BJ (cell line): ENCODE results near the gene NCS1. TPM values are rescaled to one million over a fixed set of nuclear protein-coding genes. Genes with fewer than 3 reads are reported as not detected.

Experiments
- polyA plus RNA-seq: library from polyadenylated mRNA; depleted of rRNA; stranded (reverse); fragments of >200 nt; gene quantifications from 2 replicates; pipeline ENCODE4 v1.2.3, GENCODE V29; 2011; rRNA removed

Gene NCS1
- polyA plus RNA-seq, 1 experiment: 67.7 TPM

Other genes with a start within 250 kb of the NCS1 start
- gene FNBP1, start 129.2 kb upstream of the NCS1 start, polyA plus RNA-seq: 7.8 and 15.0 TPM in 2 replicates
- gene GPR107, start 118.5 kb upstream of the NCS1 start, polyA plus RNA-seq: 32.5 and 36.4 TPM in 2 replicates
- gene HMCN2, start 93.4 kb downstream of the NCS1 start, polyA plus RNA-seq: not detected in 2 replicates